HepG2 (cell line): Measurements from ENCODE around the gene MTHFD1. TPM values are rescaled to one million over a fixed set of nuclear protein-coding genes. Genes with fewer than 3 reads are reported as not detected.

Experiments
- ATAD3A ChIP-seq: sonication (generic); formaldehyde crosslinking; IDR thresholded peaks from 2 replicates; pipeline ENCODE4 v1.4.0; 2020; ENCODE audit warnings: missing genetic modification reagents
- FOSL2 ChIP-seq: sonication (generic); formaldehyde crosslinking; IDR thresholded peaks from 2 replicates; pipeline ENCODE4 v1.4.0; 2020; ENCODE audit warnings: missing genetic modification reagents
- FOXA1 ChIP-seq, 2 experiments: fragments of 450-650 bp in 1 of 2; sonication (generic) in 1 of 2; formaldehyde crosslinking in 1 of 2; IDR thresholded peaks; 2 replicates each; pipeline versions ENCODE4 v1.4.0 to v1.6.1; 2016 to 2020; ENCODE audit warnings: missing genetic modification reagents in 1 of 2
- FOXA3 ChIP-seq: IDR thresholded peaks from 2 replicates; pipeline ENCODE4 v1.6.1; 2016; ENCODE audit warnings: missing genetic modification reagents, missing compliant biosample characterization
- MAX ChIP-seq: IDR thresholded peaks from 2 replicates; pipeline ENCODE4 v1.6.1; 2012; ENCODE audit warnings: inconsistent platforms
- NFATC3 ChIP-seq: sonication (generic); formaldehyde crosslinking; IDR thresholded peaks from 2 replicates; pipeline ENCODE4 v1.5.1; 2020; ENCODE audit warnings: mild to moderate bottlenecking, missing genetic modification reagents
- SMAD1 ChIP-seq: sonication (generic); formaldehyde crosslinking; IDR thresholded peaks from 2 replicates; pipeline ENCODE4 v1.4.0; 2020; ENCODE audit warnings: missing genetic modification reagents, low read depth, mild to moderate bottlenecking, borderline replicate concordance
- SMAD9 ChIP-seq: sonication (generic); formaldehyde crosslinking; IDR thresholded peaks from 2 replicates; pipeline ENCODE4 v1.5.1; 2020; ENCODE audit warnings: mild to moderate bottlenecking, missing genetic modification reagents
- SNAPC5 ChIP-seq: sonication (generic); formaldehyde crosslinking; IDR thresholded peaks from 2 replicates; pipeline ENCODE4 v1.8.1; 2023; ENCODE audit warnings: mild to moderate bottlenecking, missing genetic modification reagents, borderline replicate concordance
- SOX6 ChIP-seq, 2 experiments: fragments of 450-650 bp in 1 of 2; sonication (generic) in 1 of 2; formaldehyde crosslinking in 1 of 2; IDR thresholded peaks; 2 replicates each; pipeline versions ENCODE4 v1.4.0 to v1.6.1; 2017 to 2020; ENCODE audit warnings: antibody characterized with exemption in 1 of 2, mild to moderate bottlenecking in 1 of 2, missing genetic modification reagents in 1 of 2
- SP1 ChIP-seq, 2 experiments: fragments of 450-650 bp in 1 of 2; sonication (generic) in 1 of 2; formaldehyde crosslinking in 1 of 2; IDR thresholded peaks; 2 replicates each; pipeline versions ENCODE4 v1.4.0 to v1.6.1; 2016 to 2020; ENCODE audit warnings: missing genetic modification reagents in 1 of 2
- ZMYM2 ChIP-seq: sonication (generic); formaldehyde crosslinking; IDR thresholded peaks from 2 replicates; pipeline ENCODE4 v1.8.0; 2022; ENCODE audit warnings: mild to moderate bottlenecking, missing genetic modification reagents
- ZNF382 ChIP-seq: sonication (generic); formaldehyde crosslinking; IDR thresholded peaks from 2 replicates; pipeline ENCODE4 v1.5.0; 2020; ENCODE audit warnings: missing genetic modification reagents, mild to moderate bottlenecking, borderline replicate concordance
- ZNF431 ChIP-seq: sonication (generic); formaldehyde crosslinking; IDR thresholded peaks from 2 replicates; pipeline ENCODE4 v1.9.0; 2022; ENCODE audit warnings: missing genetic modification reagents, low read depth, mild to moderate bottlenecking, borderline replicate concordance
- ZNF451 ChIP-seq: sonication (generic); formaldehyde crosslinking; IDR thresholded peaks from 2 replicates; pipeline ENCODE4 v1.5.0; 2020; ENCODE audit warnings: mild to moderate bottlenecking, missing genetic modification reagents
- ZNF770 ChIP-seq: sonication (generic); formaldehyde crosslinking; IDR thresholded peaks from 2 replicates; pipeline ENCODE4 v1.5.0; 2020; ENCODE audit warnings: mild to moderate bottlenecking, missing genetic modification reagents
- polyA plus RNA-seq, 8 experiments: library from polyadenylated mRNA; depleted of rRNA in 3 of 8; stranded (reverse) in 7 of 8; unstranded in 1 of 8; fragments of >200 nt; fragmentation: Illumina TruSeq in 4 of 8; extraction: Trizol in 4 of 8; gene quantifications; 2 replicates each; pipeline versions ENCODE4 v1.2.1 to v1.2.3, GENCODE V29; 2011 to 2016; ENCODE audit warnings: low read depth in 4 of 8, missing spikeins in 1 of 8, mixed read lengths in 1 of 8; ENCODE audit not compliant: insufficient read depth in 1 of 8
- total RNA-seq, 5 experiments: library from RNA; depleted of rRNA; stranded (reverse); fragments of >200 nt; fragmentation: Illumina TruSeq; extraction: Trizol; gene quantifications; 2 replicates each; pipeline ENCODE4 v1.2.3, GENCODE V29; 2016; ENCODE audit warnings: low read depth in 1 of 5
- TF ChIP-seq, protein P1 (sequence below): sonication (generic); formaldehyde crosslinking; IDR thresholded peaks from 2 replicates; pipeline ENCODE4 v1.8.1; 2023; ENCODE audit warnings: mild to moderate bottlenecking, inconsistent platforms, moderate library complexity, missing genetic modification reagents, borderline replicate concordance
- TF ChIP-seq, protein P2 (sequence below): sonication (generic); formaldehyde crosslinking; IDR thresholded peaks from 2 replicates; pipeline ENCODE4 v1.8.0; 2022; ENCODE audit warnings: mild to moderate bottlenecking, missing genetic modification reagents, borderline replicate concordance
- TF ChIP-seq, protein P3 (sequence below): sonication (generic); formaldehyde crosslinking; IDR thresholded peaks from 2 replicates; pipeline ENCODE4 v1.4.0; 2020; ENCODE audit warnings: missing genetic modification reagents, borderline replicate concordance
- TF ChIP-seq, protein P4 (sequence below): sonication (generic); formaldehyde crosslinking; IDR thresholded peaks from 2 replicates; pipeline ENCODE4 v1.5.0; 2020; ENCODE audit warnings: mild to moderate bottlenecking, missing genetic modification reagents

Gene MTHFD1
- total and polyA plus RNA-seq, 2 of the 13 experiments (the other 11 are each of a cell fraction or from before 2014, with no cell fraction given), result 31.0 to 106 TPM

DNA sequence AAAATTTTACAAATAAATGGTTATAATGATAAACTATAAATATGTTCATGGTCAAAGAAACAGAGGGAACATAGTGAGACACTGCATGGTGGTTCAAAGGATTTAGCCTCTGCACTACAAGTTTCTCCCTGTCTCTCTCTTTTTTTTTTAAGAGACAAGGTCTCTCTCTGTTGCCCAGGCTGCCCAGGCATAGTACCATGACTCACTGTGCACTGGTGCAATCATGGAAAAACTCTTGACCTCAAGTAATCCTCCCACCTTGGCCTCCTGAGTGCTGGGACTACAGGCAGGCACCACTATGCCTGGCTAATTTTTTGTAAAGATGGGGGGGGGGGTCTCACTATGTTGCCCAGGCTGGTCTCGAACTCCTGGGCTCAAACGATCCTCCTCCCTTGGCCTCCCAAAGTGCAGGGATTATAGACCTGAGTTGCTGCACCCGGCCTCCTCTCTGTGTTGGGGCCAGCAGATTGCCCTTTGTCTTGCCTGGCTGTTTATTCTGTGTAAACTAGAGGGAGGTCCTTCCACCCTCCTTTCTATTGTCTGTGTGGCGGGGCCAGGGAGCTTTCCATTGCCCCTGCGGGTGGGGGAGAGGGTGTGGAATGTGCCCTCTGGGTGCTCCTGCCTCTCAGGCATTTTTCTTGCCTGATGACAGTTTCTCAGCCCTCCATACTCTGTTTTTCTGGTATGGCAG is 22.1 kb downstream of the MTHFD1 start (continued):
- TF ChIP-seq ATAD3A (CRISPR knock-in tag) (no peak), FOSL2 (CRISPR knock-in tag) (0 out of 2 replicates have a peak, but pooled peaks have one; percentile 28), SNAPC5 (CRISPR knock-in tag) (no peak), ZNF770 (CRISPR knock-in tag) (peak; percentile 95), ZNF451 (no peak), MAX (no peak), SMAD9 (CRISPR knock-in tag) (no peak), SMAD1 (CRISPR knock-in tag) (no peak), SOX6 (IDR thresholded peaks at IDR 0.05) (no peak), SOX6 (CRISPR knock-in tag; IDR thresholded peaks at IDR 0.05) (peak; percentile 89), FOXA3 (CRISPR knock-in tag) (0 out of 2 replicates have a peak, but pooled peaks have one; percentile 19), FOXA1 (IDR thresholded peaks at IDR 0.05) (no peak), FOXA1 (CRISPR knock-in tag; IDR thresholded peaks at IDR 0.05) (peak; percentile 42), ZNF382 (no peak), ZNF431 (CRISPR knock-in tag) (no peak), SP1 (IDR thresholded peaks at IDR 0.05) (no peak), SP1 (CRISPR knock-in tag; IDR thresholded peaks at IDR 0.05) (no peak), ZMYM2 (CRISPR knock-in tag) (peak; percentile 64; the same call in 1 of the 2 replicates), NFATC3 (CRISPR knock-in tag) (no peak)
- TF ChIP-seq, protein P1, sequence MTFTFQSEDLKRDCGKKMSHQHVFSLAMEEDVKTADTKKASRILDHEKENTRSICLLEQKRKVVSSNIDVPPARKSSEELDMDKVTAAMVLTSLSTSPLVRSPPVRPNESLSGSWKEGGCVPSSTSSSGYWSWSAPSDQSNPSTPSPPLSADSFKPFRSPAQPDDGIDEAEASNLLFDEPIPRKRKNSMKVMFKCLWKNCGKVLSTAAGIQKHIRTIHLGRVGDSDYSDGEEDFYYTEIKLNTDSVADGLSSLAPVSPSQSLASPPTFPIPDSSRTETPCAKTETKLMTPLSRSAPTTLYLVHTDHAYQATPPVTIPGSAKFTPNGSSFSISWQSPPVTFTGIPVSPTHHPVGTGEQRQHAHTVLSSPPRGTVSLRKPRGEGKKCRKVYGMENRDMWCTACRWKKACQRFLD (CRISPR knock-in tag), result no peak
- TF ChIP-seq, protein P2, sequence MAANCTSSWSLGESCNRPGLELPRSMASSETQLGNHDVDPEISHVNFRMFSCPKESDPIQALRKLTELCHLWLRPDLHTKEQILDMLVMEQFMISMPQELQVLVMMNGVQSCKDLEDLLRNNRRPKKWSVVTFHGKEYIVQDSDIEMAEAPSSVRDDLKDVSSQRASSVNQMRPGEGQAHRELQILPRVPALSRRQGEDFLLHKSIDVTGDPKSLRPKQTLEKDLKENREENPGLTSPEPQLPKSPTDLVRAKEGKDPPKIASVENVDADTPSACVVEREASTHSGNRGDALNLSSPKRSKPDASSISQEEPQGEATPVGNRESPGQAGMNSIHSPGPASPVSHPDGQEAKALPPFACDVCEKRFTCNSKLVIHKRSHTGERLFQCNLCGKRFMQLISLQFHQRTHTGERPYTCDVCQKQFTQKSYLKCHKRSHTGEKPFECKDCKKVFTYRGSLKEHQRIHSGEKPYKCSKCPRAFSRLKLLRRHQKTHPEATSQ (CRISPR knock-in tag), result no peak
- TF ChIP-seq, protein P3, sequence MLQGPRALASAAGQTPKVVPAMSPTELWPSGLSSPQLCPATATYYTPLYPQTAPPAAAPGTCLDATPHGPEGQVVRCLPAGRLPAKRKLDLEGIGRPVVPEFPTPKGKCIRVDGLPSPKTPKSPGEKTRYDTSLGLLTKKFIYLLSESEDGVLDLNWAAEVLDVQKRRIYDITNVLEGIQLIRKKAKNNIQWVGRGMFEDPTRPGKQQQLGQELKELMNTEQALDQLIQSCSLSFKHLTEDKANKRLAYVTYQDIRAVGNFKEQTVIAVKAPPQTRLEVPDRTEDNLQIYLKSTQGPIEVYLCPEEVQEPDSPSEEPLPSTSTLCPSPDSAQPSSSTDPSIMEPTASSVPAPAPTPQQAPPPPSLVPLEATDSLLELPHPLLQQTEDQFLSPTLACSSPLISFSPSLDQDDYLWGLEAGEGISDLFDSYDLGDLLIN (CRISPR knock-in tag), result no peak
- TF ChIP-seq, protein P4, sequence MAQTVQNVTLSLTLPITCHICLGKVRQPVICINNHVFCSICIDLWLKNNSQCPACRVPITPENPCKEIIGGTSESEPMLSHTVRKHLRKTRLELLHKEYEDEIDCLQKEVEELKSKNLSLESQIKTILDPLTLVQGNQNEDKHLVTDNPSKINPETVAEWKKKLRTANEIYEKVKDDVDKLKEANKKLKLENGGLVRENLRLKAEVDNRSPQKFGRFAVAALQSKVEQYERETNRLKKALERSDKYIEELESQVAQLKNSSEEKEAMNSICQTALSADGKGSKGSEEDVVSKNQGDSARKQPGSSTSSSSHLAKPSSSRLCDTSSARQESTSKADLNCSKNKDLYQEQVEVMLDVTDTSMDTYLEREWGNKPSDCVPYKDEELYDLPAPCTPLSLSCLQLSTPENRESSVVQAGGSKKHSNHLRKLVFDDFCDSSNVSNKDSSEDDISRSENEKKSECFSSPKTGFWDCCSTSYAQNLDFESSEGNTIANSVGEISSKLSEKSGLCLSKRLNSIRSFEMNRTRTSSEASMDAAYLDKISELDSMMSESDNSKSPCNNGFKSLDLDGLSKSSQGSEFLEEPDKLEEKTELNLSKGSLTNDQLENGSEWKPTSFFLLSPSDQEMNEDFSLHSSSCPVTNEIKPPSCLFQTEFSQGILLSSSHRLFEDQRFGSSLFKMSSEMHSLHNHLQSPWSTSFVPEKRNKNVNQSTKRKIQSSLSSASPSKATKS, result no peak
